Naive B cell (primary cell): ENCODE measurements around the gene DUSP9. TPM values are rescaled to one million over a fixed set of nuclear protein-coding genes. Genes with fewer than 3 reads are reported as not detected.

Experiments
- ATAC-seq, 2 donors: fragments of 150-1000 bp; cut with Tn5 transposase; 2 replicates each; pipeline ENCODE4 v1.10.0; 2021; ENCODE audit warnings: low read depth in 2 of 2, mild to moderate bottlenecking in 2 of 2, moderate library complexity in 2 of 2
- DNase-seq: peaks from one replicate; pipeline ENCODE4 v3.0.0; 2022
- H3K27ac Mint-ChIP-seq, 6 donors: one replicate each; pipeline ENCODE4 v1.8.0; 2020 to 2022; ENCODE audit warnings: mild to moderate bottlenecking in 6 of 6, mixed read lengths in 6 of 6, moderate library complexity in 5 of 6, inconsistent platforms in 2 of 6
- H3K27me3 Mint-ChIP-seq, 3 donors: one replicate each; pipeline ENCODE4 v1.8.0; 2021 to 2022; ENCODE audit warnings: mixed read lengths in 3 of 3, mild to moderate bottlenecking in 1 of 3
- H3K36me3 Mint-ChIP-seq, 2 donors: one replicate each; pipeline ENCODE4 v1.8.0; 2020 to 2022; ENCODE audit warnings: mixed read lengths in 2 of 2, inconsistent platforms in 1 of 2, mild to moderate bottlenecking in 1 of 2
- H3K4me1 Mint-ChIP-seq, 3 donors: one replicate each; pipeline ENCODE4 v1.8.0; 2020 to 2022; ENCODE audit warnings: mixed read lengths in 3 of 3, inconsistent platforms in 1 of 3, mild to moderate bottlenecking in 1 of 3, moderate library complexity in 1 of 3
- H3K4me3 Mint-ChIP-seq, 8 donors: one replicate each; pipeline ENCODE4 v1.8.0; 2020 to 2022; ENCODE audit warnings: mild to moderate bottlenecking in 8 of 8, mixed read lengths in 8 of 8, moderate library complexity in 8 of 8, inconsistent platforms in 2 of 8
- H3K9me3 Mint-ChIP-seq, 7 donors: one replicate each; pipeline ENCODE4 v1.8.0; 2020 to 2022; ENCODE audit warnings: mixed read lengths in 7 of 7, mild to moderate bottlenecking in 5 of 7, inconsistent platforms in 2 of 7, moderate library complexity in 1 of 7
- polyA plus RNA-seq, 6 donors: library from polyadenylated mRNA; unstranded; fragments of 300-500 nt; fragmentation: Illumina TruSeq; gene quantifications; one replicate each; pipeline ENCODE4 v1.2.3, GENCODE V29; 2021; ENCODE audit warnings: low read depth in 6 of 6

The DUSP9 gene
- polyA plus RNA-seq, 6 donors from 2014 or later: not detected

DNA sequence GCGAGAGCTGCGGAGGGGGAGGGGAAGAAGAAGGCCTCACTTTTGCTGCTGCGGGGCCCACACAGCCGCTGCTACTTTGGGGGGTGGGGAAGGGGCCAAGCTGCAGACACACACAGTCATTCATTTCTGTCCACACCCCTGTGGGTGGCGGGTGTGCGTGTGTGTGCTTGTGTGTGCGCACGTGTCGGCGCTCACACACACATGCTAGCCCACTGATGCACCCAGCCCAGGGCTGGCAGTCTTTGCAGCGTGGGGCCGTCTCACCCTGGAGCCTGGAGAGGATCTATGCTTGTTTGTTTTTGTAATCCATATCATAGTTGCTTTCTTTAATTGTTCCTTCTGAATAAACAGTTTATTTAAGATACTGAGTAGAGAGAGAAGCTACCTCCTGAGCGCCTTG is 4.0 kb downstream of the DUSP9 start:
- Mint-ChIP-seq H3K27me3 (peaks cover 3 to 5% (median 5%) of the 10 kb centered on the region in 3 donors), H3K9me3 (peaks cover 0 to 20% (median 9%) of the 10 kb centered on the region in 7 donors), H3K36me3 (no peaks in the 10 kb centered on the region), H3K27ac (no peak overlapping the region), H3K4me1 (peaks cover 2 to 6% (median 5%) of the 10 kb centered on the region in 3 donors), H3K4me3 (no peak overlapping the region)
- DNase-seq (no peak), ATAC-seq (no peak)

DNA sequence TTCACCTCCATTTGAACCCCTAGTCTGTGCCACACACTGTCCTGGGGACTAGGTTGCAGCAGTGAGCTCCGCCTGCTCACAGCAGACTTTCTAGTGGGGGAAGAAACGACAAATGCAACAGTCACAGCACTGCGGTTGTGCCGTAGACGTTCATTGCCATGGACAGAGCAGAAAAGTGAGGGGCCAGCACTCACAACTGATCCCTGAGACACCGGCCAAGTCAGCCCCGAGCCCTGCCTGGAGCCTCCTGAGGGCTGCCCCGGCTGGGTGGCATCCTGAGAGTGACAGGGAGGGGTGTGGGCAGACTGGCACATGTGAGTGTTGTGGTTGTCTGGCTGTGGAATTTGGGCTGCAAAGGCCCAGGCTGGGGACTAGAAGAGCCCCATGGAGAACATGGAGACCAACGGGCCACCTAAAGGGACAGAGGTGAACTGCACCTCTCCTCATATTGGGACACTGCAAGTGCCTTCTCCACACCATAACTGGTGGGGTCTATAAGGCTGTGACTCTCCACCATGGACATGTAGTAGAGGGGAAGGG is 4.6 kb downstream of the DUSP9 start:
- H3K27me3 Mint-ChIP-seq: peaks cover 0 to under 1% (median 0%) of the 10 kb centered on the region in 3 donors
- ATAC-seq (peak in 1 of 2 donors; percentile 27), DNase-seq (no peak)
- peak overlapping the region in 1 of 8 donors; percentile 54 for H3K4me3 Mint-ChIP-seq
- no peak overlapping the region for H3K27ac Mint-ChIP-seq
- peaks cover 0 to 20% (median 9%) of the 10 kb centered on the region in 7 donors for H3K9me3 Mint-ChIP-seq
- H3K4me1 Mint-ChIP-seq: no peaks in the 10 kb centered on the region
- H3K36me3 Mint-ChIP-seq: no peaks in the 10 kb centered on the region

DNA sequence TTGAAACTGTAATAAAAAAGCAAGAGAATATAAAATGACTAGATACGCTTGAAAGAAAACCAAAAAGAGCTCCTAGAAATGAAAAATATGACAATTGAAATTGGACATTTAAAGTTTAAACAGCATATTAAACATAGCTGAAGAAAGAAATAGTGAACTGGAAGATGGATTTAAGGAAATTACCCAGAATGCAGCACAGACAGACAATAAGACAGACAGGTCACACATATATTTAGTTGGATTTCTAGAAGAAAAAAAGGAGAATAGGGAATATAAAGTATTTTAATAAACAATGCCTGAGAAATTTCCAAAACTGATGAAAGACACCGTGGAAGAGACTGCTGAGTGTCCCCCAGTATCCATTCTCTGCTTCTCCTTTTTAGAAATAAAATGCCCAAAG is 6.6 kb downstream of the DUSP9 start:
- H3K9me3 Mint-ChIP-seq: peaks cover 0 to 20% (median 9%) of the 10 kb centered on the region in 7 donors
- H3K36me3 Mint-ChIP-seq: no peaks in the 10 kb centered on the region
- no peak overlapping the region for H3K27ac Mint-ChIP-seq
- DNase-seq: no peak
- ATAC-seq: no peak
- no peaks in the 10 kb centered on the region for H3K4me1 Mint-ChIP-seq
- H3K27me3 Mint-ChIP-seq: peaks cover 0 to 17% (median 3%) of the 10 kb centered on the region in 3 donors
- no peak overlapping the region for H3K4me3 Mint-ChIP-seq

DNA sequence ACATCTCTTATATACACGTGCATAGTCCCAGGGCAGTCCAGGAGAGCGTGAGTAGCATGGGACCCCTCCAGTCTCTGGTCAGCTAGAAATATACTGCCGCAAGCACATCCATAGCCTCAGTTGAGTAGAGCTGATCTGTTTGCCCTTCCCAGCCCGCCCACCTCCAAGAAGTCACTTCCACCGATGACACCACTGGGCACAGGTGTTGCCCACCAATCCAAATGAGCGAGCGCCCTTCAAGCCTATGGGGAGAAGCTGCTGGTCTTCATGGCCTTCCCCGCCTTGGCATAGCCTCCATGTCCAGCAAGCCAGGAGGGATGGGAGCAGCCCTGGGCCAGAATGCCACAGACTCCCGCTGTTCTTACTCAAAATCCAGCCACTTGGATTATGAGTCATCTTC is 10.2 kb downstream of the DUSP9 start:
- no peak for DNase-seq
- peaks cover 0 to 4% (median 1%) of the 10 kb centered on the region in 3 donors for H3K4me1 Mint-ChIP-seq
- no peak overlapping the region for H3K4me3 Mint-ChIP-seq
- peaks cover 0 to 28% (median 10%) of the 10 kb centered on the region in 7 donors for H3K9me3 Mint-ChIP-seq
- peaks cover 0 to 8% of the 10 kb centered on the region in 2 donors for H3K36me3 Mint-ChIP-seq
- ATAC-seq: no peak
- peak overlapping the region in 1 of 6 donors; percentile 72 for H3K27ac Mint-ChIP-seq
- peaks cover 13 to 31% (median 23%) of the 10 kb centered on the region in 3 donors for H3K27me3 Mint-ChIP-seq

DNA sequence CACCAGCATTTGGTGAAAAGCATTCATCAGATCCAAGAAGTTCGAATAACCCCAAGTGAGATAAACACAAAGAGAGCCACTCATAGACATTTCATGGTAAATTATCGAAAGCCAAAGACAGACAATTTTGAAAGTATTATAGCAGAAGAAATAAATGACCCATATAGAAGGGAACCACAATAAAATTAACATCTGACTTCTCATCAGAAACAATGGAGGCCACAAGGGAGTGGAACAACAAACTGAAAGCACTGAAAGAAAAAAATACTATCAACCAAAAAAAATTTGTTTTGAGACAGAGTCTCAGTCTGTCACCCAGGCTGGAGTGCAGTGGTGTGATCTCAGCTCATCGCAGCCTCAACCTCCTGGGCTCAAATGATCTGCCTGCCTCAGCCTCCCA is 12.3 kb downstream of the DUSP9 start:
- Mint-ChIP-seq H3K4me3 (no peak overlapping the region), H3K27me3 (peaks cover 13 to 32% (median 31%) of the 10 kb centered on the region in 3 donors), H3K36me3 (peaks cover 0 to 8% of the 10 kb centered on the region in 2 donors), H3K4me1 (peaks cover 0 to 8% (median 4%) of the 10 kb centered on the region in 3 donors), H3K9me3 (peaks cover 0 to 17% (median 5%) of the 10 kb centered on the region in 7 donors), H3K27ac (peak overlapping the region in 1 of 6 donors; percentile 36)
- no peak for ATAC-seq
- DNase-seq: no peak

DNA sequence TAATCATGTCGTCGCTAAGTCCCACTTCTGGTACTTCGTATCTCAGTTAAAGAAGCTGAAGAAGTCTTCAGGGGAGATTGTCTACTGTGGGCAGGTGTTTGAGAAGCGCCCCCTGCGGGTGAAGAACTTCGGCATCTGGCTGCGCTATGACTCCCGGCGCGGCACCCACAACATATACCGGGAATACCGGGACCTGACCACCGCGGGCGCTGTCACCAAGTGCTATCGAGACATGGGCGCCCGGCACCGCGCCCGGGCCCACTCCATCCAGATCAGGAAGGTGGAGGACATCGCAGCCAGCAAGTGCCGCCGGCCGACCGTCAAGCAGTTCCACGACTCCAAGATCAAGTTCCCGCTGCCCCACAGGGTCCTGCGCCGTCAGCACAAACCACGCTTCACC is 15.3 kb downstream of the DUSP9 start:
- DNase-seq: peak; percentile 46
- ATAC-seq: peak in 1 of 2 donors; percentile 47
- H3K4me3 Mint-ChIP-seq: peak overlapping the region; percentile 9 to 72 (median 66)
- H3K27me3 Mint-ChIP-seq: peaks cover 20 to 42% (median 32%) of the 10 kb centered on the region in 3 donors
- H3K4me1 Mint-ChIP-seq: peaks cover 0 to 8% (median 6%) of the 10 kb centered on the region in 3 donors
- peaks cover 0 to 8% of the 10 kb centered on the region in 2 donors for H3K36me3 Mint-ChIP-seq
- H3K9me3 Mint-ChIP-seq: peaks cover 0 to 14% (median 6%) of the 10 kb centered on the region in 7 donors
- H3K27ac Mint-ChIP-seq: peak overlapping the region in 1 of 6 donors; percentile 90

DNA sequence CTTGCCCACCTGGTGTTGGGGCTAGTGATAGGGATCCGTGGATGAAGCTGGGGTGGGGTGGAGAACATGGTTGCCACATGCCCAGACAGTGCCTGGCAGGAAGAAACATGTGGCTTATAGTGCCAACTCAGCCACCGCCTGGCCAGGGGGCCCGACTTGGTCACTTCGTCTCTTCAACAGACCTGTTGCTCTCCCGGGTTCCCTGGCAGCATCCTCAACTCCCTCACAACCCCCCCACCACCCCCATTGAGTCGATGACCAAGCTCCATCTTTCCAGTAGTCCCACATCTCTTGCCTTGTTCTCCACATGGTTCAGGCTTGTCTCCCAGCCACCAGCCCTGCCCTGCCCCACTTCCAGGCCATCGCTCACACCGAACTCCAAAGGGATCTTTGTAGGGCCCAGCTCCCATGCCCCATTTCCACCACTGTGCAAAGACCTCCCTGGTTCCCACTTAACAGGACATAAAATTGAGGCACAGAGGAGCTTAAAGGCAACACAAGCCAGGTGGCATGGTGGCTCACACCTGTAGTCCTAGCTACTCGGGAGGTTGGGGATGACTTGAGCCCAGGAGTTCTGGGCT is 18.8 kb downstream of the DUSP9 start:
- Mint-ChIP-seq H3K27me3 (peaks cover 18 to 32% (median 29%) of the 10 kb centered on the region in 3 donors), H3K4me3 (no peak overlapping the region), H3K9me3 (peaks cover 0 to 7% (median 5%) of the 10 kb centered on the region in 7 donors), H3K4me1 (peaks cover 9 to 17% (median 16%) of the 10 kb centered on the region in 3 donors), H3K27ac (peak overlapping the region in 2 of 6 donors; percentile 14 to 43), H3K36me3 (no peaks in the 10 kb centered on the region)
- no peak for ATAC-seq
- no peak for DNase-seq

DNA sequence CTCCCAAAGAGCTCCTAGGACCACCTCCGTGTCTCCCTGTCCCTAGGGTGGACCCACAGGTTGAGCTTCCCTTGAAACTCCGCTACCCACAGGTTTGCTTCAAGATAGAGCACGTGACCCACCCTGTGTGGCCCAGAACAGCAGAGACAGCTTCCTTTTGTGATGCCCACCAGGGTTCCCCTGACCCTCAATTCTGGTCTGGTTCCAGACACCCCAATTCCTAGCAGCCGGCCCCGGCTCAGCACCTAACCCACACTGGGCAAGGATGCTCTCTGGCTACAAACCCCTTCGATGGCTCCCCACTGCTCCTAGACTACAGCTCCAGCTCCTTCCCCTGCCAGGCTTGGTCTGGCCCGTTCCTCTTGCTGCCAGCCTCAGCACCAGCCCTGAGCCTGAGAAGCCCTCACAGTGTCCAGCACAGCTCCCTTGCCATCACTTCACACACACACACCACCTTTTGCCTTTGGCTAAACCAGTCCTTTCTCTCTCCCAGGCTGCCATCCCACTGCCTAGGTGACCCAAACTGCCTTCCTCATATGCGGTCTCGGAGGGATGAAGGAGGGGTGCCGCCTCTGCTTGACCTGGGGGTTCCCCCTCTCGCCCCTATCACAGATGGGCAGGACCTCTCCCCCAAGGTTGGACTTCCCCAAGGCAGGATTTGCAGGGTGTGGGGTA is 20.4 kb downstream of the DUSP9 start:
- H3K27me3 Mint-ChIP-seq: peaks cover 14 to 32% (median 18%) of the 10 kb centered on the region in 3 donors
- peaks cover 9 to 12% (median 11%) of the 10 kb centered on the region in 3 donors for H3K4me1 Mint-ChIP-seq
- H3K9me3 Mint-ChIP-seq: peaks cover 0 to 7% (median 5%) of the 10 kb centered on the region in 7 donors
- DNase-seq (no peak), ATAC-seq (peak in 1 of 2 donors; percentile 13)
- peaks cover 0 to 1% of the 10 kb centered on the region in 2 donors for H3K36me3 Mint-ChIP-seq
- peak overlapping the region in 6 of 8 donors; percentile 41 to 82 (median 74) for H3K4me3 Mint-ChIP-seq
- peak overlapping the region in 2 of 6 donors; percentile 27 to 40 for H3K27ac Mint-ChIP-seq

DNA sequence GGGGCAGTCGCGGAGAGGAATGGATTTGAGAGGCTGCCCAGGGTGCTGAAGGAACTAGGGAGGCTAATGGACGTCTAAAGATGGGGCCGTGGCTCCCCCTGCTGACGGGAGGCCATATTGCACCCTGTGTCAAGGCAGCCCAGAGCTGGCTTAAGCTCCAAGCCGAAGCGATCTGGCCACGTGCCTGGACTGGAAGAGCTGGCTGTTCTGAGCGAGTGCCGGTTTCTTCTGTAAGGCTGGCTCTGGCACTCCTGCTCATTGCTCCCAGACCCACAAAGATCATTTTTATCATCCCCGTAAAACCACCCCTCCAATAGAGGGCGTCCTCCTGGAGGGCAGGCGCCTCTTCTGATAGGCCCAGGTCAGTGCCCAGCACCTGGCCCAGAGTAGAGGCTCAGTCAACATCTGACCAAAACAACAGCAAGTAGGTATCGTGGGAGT is 21.0 kb downstream of the DUSP9 start:
- Mint-ChIP-seq H3K36me3 (peaks cover 0 to 7% of the 10 kb centered on the region in 2 donors), H3K27ac (peak overlapping the region in 2 of 6 donors; percentile 27 to 40), H3K27me3 (peaks cover 14 to 37% (median 18%) of the 10 kb centered on the region in 3 donors), H3K9me3 (peaks cover 0 to 7% (median 6%) of the 10 kb centered on the region in 7 donors), H3K4me3 (peak overlapping the region in 6 of 8 donors; percentile 41 to 82 (median 74)), H3K4me1 (peaks cover 9 to 12% (median 10%) of the 10 kb centered on the region in 3 donors)
- DNase-seq: peak; percentile 64
- peak; percentile 77 to 81 for ATAC-seq

DNA sequence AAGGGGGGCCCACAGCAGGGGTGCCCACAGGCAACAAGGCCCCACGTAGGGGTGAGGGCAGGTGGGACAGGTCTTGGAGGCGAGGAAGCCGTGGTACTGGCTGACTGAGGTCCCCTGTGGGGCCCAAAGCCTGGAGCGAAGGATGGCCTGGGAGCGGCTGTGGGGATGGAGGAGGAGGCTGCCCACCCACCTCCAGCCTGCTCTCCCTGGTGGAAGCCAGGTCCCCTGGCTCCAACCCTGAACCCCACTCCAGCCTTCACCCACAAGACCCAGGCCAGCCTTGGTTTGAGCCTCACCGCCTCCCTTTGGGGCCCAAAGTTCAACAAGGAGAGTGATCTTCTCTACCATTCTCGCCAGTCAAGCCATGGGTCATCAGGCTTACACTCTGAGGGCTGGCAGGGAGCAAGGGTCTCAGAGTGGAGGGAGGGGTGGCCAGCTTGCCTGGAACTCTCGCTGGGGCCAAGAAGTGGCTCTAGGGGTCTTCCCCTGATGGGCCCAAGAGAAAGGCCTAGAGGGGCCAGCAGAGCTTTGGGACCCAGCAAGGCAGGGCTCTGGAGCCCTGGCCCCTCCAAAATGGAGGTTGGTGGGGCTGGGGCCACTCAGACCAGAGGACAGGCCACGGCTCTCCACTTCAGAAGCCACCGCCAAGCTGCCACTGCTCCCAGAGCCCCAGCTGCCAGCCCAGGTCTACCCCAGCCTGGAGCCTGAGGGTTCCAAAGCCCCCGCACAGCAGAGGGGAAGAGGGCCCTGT is 21.6 kb downstream of the DUSP9 start:
- Mint-ChIP-seq H3K27me3 (peaks cover 14 to 40% (median 20%) of the 10 kb centered on the region in 3 donors), H3K36me3 (peaks cover 0 to 8% of the 10 kb centered on the region in 2 donors), H3K27ac (no peak overlapping the region), H3K9me3 (peaks cover 0 to 7% (median 6%) of the 10 kb centered on the region in 7 donors), H3K4me3 (no peak overlapping the region), H3K4me1 (peaks cover 9 to 12% (median 10%) of the 10 kb centered on the region in 3 donors)
- DNase-seq: no peak
- ATAC-seq: no peak

DNA sequence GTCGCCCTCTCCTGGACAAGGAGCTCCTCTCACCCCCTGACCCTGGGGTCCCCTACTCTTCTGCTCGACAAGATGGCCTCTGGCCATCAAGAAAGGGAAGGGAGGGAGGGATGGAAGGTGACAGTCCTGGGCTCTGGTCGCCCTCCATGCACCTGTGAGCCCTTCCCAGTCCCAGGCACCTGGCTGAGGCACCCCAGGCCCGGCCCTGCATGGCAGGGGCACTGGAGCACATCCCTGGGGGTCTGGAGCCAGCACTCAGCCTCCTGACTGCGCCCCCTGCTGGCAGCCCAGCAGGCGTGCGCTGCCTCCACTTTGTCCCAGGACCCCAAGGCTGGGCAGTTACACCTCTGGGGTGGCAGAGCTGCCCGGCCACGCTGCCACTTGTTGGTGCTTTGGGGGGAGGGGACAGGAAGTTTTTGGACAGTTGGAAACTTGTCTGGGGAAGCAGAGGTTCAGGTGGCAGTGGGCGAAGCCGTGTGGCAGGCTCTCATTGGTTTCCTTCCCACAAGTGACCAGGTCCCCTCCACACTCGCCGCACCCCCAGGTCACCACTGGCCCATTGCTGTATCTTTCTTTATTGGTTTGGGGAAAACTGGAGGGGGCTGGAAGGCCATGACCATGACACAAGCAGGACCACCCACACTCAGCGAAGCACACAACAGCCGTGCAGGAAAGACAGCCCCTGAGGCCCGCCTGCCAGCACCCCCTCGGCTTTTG is 22.3 kb downstream of the DUSP9 start:
- ATAC-seq (peak; percentile 49 to 60), DNase-seq (peak; percentile 31)
- Mint-ChIP-seq H3K27ac (peak overlapping the region in 1 of 6 donors; percentile 44), H3K36me3 (peaks cover 0 to 14% of the 10 kb centered on the region in 2 donors), H3K4me1 (peaks cover 13 to 15% (median 13%) of the 10 kb centered on the region in 3 donors), H3K9me3 (peaks cover 0 to 9% (median 6%) of the 10 kb centered on the region in 7 donors), H3K4me3 (peak overlapping the region in 1 of 8 donors; percentile 29), H3K27me3 (peaks cover 18 to 45% (median 26%) of the 10 kb centered on the region in 3 donors)
